ENCODE data around the gene ALK.

- TF ChIP-seq CTCF (IDR thresholded peaks at IDR 0.05; ENCODE audit: low read depth, low read length) (no peak), EZH2phosphoT487 (IDR thresholded peaks at IDR 0.05; ENCODE audit: low read depth) (no peak)
Observed at GRCh38 chr2:29520001-29520400, 401.4 kb downstream of the ALK start.
